Heart left ventricle (tissue), 16 donors: ENCODE measurements around the gene ARMC5. TPM values are rescaled to one million over a fixed set of nuclear protein-coding genes. Genes with fewer than 3 reads are reported as not detected.

Experiments used
- ATAC-seq, 4 donors: fragments of 200-7000 bp; cut with Tn5 transposase; one replicate each; pipeline ENCODE4 v1.9.1; 2020 to 2022; ENCODE audit warnings: moderate library complexity in 4 of 4, mild to moderate bottlenecking in 3 of 4, moderate number of reproducible peaks in 1 of 4
- DNase-seq, 5 donors: peaks; one replicate each; pipeline ENCODE4 v3.0.0-alpha.2; 2020
- H3K27ac ChIP-seq, 12 donors: fragments of 200-600 bp; sonication (generic) in 4 of 12; one replicate each; pipeline versions ENCODE4 v1.5.0 to v1.8.0; 2016 to 2022; ENCODE audit warnings: mild to moderate bottlenecking in 2 of 12
- H3K27me3 ChIP-seq, 9 donors: fragments of 200-600 bp; sonication (generic) in 2 of 9; one replicate each; pipeline versions ENCODE4 v1.5.1 to v1.8.0; 2016 to 2022; ENCODE audit warnings: mild to moderate bottlenecking in 3 of 9
- H3K36me3 ChIP-seq, 9 donors: fragments of 200-600 bp; sonication (generic) in 2 of 9; one replicate each; pipeline versions ENCODE4 v1.5.0 to v1.8.0; 2018 to 2022; ENCODE audit warnings: mild to moderate bottlenecking in 2 of 9
- H3K4me1 ChIP-seq, 12 donors: fragments of 200-600 bp; sonication (generic) in 4 of 12; one replicate each; pipeline versions ENCODE4 v1.5.0 to v1.8.0; 2016 to 2022; ENCODE audit warnings: mild to moderate bottlenecking in 3 of 12
- H3K4me3 ChIP-seq, 12 donors: fragments of 200-600 bp; sonication (generic) in 4 of 12; one replicate each; pipeline versions ENCODE4 v1.5.0 to v1.8.0; 2017 to 2022; ENCODE audit warnings: mild to moderate bottlenecking in 9 of 12, moderate library complexity in 4 of 12
- H3K9me3 ChIP-seq, 12 donors: fragments of 200-600 bp; sonication (generic) in 4 of 12; one replicate each; pipeline versions ENCODE4 v1.5.0 to v1.8.0; 2016 to 2022; ENCODE audit warnings: mild to moderate bottlenecking in 1 of 12
- POLR2A ChIP-seq, 2 donors: fragments of 450-650 bp; IDR thresholded peaks; one replicate each; pipeline ENCODE4 v1.6.1; 2017; ENCODE audit warnings: antibody characterized with exemption in 2 of 2, mild to moderate bottlenecking in 2 of 2, moderate library complexity in 2 of 2
- WGBS, 4 donors: extraction: QIAGEN DNeasy Blood & Tissue Kit in 2 of 4; methylation state at CpG; one replicate each; pipeline versions ENCODE4 v1.1.5 to v1.1.7; 2013 to 2018; 5-methylcytosine and 5-hydroxymethylcytosine counted together
- intact Hi-C, 10 donors: fragments of 100-400 bp; cut with DNase I; formaldehyde crosslinking; loops; one replicate each; pipeline versions ENCODE4 v1.11.1 to v1.14.2; 2022
- polyA plus RNA-seq, 2 donors: library from polyadenylated mRNA; stranded (reverse); fragments of 200-250 nt; gene quantifications; one replicate each; pipeline ENCODE4 v1.2.3, GENCODE V29; 2013
- total RNA-seq, 9 donors: library from RNA; depleted of rRNA in 2 of 9; stranded (reverse); fragments of >200 nt in 2 of 9; fragmentation: NEBNext Ultra II Directional in 3 of 9; extraction: Animal tissue kit (Norgen Biotek cat#: 25700) in 3 of 9; gene quantifications; one replicate each; pipeline versions ENCODE4 v1.1.0 to v1.2.4, GENCODE V29; 2016 to 2023
- TF ChIP-seq, protein P1 (sequence below), 12 donors: fragments of 200-600 bp; sonication (generic) in 4 of 12; IDR thresholded peaks; one replicate each; pipeline versions ENCODE4 v1.5.0 to v1.8.0; 2018 to 2022; ENCODE audit warnings: antibody characterized with exemption in 12 of 12, mild to moderate bottlenecking in 5 of 12
- donor health status: ischemic (EF 13 %, LVEDD 7.1; RV severe dilation, severe dysfunction).
- donor health status: healthy with polysubstance abuse.
- donor health status: DM: no; HTN: yes; CAD: no.
- donor health status: DM: no; HTN: no; CAD: no.
- donor health status: ischemic (EF 25% LVEDD 6.9; RV normal size, moderate dysfunction).
- donor health status: ischemic (EF 25% LVEDD 5.7; RV mildly dilated, moderate dysfunction).
- donor health status: healthy.
- donor health status: DM: yes; HTN: yes; CAD: no.
- donor health status: ischemic (EF 35%, LVEDD 5.7; RV mildly dilated, moderate dysfunction).
- donor health status: nonischemic (EF 11% LVEDD 7.7; RV severe dilation, severe dysfunction).
- donor health status: DM: yes; HTN: yes; CAD: no.
- donor health status: PGD.
- donor health status: ischemic (EF 29% LVEDD 5.4; RV normal size, mild dysfunction).
- donor health status: nonischemic (EF 23%, LVEDD 6.1; RV moderate dilation, normal function).

ARMC5 gene
- total and polyA plus RNA-seq, 11 donors = 4.1 to 9.2 (median 6.6) TPM

DNA sequence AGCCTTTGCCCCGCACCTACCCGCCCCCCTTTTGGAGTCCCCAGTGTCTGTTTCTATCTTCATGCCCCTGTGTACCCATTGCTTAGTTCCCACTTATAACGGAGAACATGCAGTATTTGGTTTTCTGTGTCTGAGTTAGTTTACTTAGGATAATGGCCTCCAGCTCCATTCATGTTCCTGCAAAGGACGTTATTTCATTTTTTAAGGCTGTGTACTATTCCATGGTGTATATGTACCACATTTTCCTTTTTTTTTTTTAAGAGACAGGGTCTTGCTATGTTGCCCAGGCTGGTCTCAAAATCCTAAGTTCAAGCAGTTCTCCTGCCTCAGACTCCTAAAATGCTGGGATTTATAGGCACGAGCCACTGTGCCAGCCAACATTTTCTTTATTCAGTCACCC lies 8.6 kb downstream of the ARMC5 start:
- H3K36me3 ChIP-seq = peaks cover 0 to 45% (median 35%) of the 10 kb centered on the region in 9 donors

DNA sequence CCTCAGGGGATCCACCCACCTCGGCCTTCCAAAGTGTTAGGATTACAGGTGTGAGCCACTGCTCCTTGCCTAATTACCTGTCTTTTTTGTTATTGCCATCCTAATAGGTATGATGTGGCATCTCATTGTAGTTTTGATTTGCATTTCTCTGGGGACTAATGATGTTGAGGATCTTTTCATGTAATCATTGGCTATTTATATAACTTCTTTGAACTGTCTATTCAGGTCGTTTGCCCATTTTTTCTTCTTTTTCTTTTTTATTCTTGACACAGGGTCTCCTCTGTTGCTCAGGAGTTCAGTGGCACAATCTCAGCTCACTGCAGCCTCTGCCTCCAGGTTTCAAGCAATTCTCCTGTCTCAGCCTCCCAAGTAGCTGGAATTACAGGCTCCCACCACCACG lies 11.3 kb downstream of the ARMC5 start:
- intact Hi-C loops = loop anchor here in 3 of 10 donors (1.0 to 5.0 kb wide), 2 partner anchors 10 to 37 kb away; partner anchors contain the start of gene RUSF1 (in 2 of the 3)
- Histone ChIP-seq H3K36me3 (peaks cover 0 to 41% (median 30%) of the 10 kb centered on the region in 9 donors), H3K4me3 (peak overlapping the region in 2 of 12 donors; percentile 77 to 78), H3K9me3 (no peaks in the 10 kb centered on the region), H3K27me3 (peaks cover 0 to 2% (median 0%) of the 10 kb centered on the region in 9 donors), H3K4me1 (peaks cover 0 to 31% (median 14%) of the 10 kb centered on the region in 12 donors), H3K27ac (peak overlapping the region in 9 of 12 donors; percentile 79 to 97 (median 92))
- no peak for DNase-seq
- no peak for ATAC-seq
- 84 to 89% (median 85%) methylated on average over 3 of the region's 3 CpGs for WGBS, 4 donors
- no peak for TF ChIP-seq POLR2A (IDR thresholded peaks at IDR 0.05)
- TF ChIP-seq, protein P1, sequence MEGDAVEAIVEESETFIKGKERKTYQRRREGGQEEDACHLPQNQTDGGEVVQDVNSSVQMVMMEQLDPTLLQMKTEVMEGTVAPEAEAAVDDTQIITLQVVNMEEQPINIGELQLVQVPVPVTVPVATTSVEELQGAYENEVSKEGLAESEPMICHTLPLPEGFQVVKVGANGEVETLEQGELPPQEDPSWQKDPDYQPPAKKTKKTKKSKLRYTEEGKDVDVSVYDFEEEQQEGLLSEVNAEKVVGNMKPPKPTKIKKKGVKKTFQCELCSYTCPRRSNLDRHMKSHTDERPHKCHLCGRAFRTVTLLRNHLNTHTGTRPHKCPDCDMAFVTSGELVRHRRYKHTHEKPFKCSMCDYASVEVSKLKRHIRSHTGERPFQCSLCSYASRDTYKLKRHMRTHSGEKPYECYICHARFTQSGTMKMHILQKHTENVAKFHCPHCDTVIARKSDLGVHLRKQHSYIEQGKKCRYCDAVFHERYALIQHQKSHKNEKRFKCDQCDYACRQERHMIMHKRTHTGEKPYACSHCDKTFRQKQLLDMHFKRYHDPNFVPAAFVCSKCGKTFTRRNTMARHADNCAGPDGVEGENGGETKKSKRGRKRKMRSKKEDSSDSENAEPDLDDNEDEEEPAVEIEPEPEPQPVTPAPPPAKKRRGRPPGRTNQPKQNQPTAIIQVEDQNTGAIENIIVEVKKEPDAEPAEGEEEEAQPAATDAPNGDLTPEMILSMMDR (IDR thresholded peaks at IDR 0.05) = no peak

More for the DNA sequence above, 8.6 kb downstream of the ARMC5 start:
- Histone ChIP-seq H3K4me1 (peaks cover 0 to 21% (median 9%) of the 10 kb centered on the region in 12 donors), H3K4me3 (no peak overlapping the region), H3K9me3 (no peaks in the 10 kb centered on the region), H3K27me3 (peaks cover 0 to 2% (median 0%) of the 10 kb centered on the region in 9 donors), H3K27ac (no peak overlapping the region)
- DNase-seq = no peak
- no peak for ATAC-seq
- no peak for TF ChIP-seq POLR2A (IDR thresholded peaks at IDR 0.05)
- TF ChIP-seq, protein P1 (IDR thresholded peaks at IDR 0.05) = no peak
- intact Hi-C loops = loop anchor here in 1 of 10 donors (10.0 kb wide), 1 partner anchor 247 kb away; a partner anchor contains a TSS
- WGBS, 4 donors = 88 to 98% (median 95%) methylated on average over 5 of the region's 5 CpGs

DNA sequence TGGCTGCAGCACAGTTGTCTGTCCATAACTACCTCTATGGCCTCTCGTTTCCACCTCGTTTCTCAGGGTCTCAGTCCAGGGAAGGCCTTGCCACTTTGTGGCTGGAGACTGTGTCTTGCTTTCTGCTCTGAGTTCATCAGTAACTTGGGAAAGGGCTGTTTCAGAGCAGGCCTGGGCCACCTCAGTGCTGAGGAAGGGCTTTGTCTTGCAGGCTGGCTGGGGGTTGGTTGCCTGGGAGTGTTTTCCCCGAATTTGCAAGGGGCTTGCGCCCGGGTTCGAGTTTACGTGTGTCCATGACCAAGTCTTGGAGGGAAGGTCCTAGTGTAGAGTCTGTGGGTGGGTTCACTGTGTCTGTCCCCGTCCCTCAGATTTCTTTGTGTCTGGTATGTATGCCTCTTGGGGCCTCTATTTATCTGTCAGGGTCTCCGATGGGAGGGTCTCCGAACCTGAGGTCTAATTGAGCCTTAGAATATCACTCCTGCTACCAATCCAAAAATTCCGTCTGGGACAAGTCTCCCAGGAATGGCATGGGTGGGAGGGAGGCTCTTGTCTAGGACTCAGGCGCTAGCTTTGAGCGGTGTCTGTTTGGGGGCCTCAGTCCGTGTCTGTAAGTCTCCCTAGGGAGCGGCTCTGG lies 12.1 kb downstream of the ARMC5 start:
- intact Hi-C loops = loop anchor here in 3 of 10 donors (1.0 to 5.0 kb wide), 2 partner anchors 11 to 36 kb away; partner anchors contain the start of gene RUSF1 (in 2 of the 3)
- WGBS, 4 donors = 22 to 40% (median 32%) methylated on average over 12 to 15 of the region's 15 CpGs
- H3K4me1 ChIP-seq = peaks cover 0 to 31% (median 14%) of the 10 kb centered on the region in 12 donors

More for the DNA sequence above, 12.1 kb downstream of the ARMC5 start:
- peaks cover 0 to 2% (median 0%) of the 10 kb centered on the region in 9 donors for H3K27me3 ChIP-seq
- H3K36me3 ChIP-seq = peaks cover 0 to 42% (median 31%) of the 10 kb centered on the region in 9 donors
- TF ChIP-seq, protein P1 (IDR thresholded peaks at IDR 0.05) = no peak
- no peak for TF ChIP-seq POLR2A (IDR thresholded peaks at IDR 0.05)
- DNase-seq (no peak), ATAC-seq (no peak)
- H3K9me3 ChIP-seq = no peaks in the 10 kb centered on the region
- peak overlapping the region; percentile 75 to 97 (median 90) for H3K27ac ChIP-seq
- H3K4me3 ChIP-seq = peak overlapping the region; percentile 45 to 86 (median 68)
